GM19240 (cell line): ENCODE results near the gene FPGS.

Source experiments
- DNase-seq: peaks from one replicate; pipeline ENCODE4 v3.0.0; 2011; ENCODE audit warnings: low spot score; ENCODE audit not compliant: insufficient read length

Gene FPGS

DNA sequence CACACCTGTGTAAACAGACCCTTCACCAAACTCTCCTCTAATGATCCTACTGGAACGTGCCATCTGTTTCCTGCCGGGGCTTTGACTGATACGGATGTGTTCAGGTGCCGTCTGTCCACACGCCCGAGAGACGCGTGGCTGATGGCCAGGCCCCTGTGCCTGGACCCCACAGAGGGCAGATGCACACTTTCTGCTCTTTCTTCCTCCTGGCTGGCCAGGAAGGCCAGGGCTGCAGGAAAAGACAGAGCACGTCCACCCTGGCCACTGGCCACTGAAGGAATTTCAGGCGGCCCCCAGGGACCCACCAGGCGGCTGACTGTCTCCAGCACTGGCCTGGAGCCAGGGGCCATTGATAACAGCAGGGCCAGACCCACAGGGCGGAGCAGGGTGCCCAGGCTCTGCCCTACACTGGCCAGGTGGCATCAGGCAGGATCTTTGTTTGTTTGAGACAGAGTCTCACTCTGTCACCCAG is 55.4 kb downstream of the FPGS start:
- DNase-seq, result no peak

DNA sequence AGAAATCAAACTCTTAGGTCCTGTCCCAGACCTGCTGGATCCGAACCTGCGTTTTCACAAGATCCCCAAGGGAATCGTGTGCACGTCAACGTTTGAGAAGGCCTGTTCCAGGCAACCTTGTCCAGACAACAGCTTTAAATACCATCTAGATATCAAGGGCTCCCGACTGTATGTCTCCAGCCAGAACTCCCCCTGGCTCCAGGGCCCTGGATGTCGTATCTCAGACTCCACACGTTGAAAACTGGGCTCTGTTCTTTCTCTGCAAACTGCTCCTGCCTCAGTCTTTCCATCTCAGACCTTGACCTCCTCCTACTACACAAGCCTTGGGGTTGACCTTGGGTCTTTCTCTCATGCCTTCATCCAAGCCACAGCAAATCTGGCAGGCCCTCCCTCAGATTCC is 57.6 kb downstream of the FPGS start:
- DNase-seq, result no peak

DNA sequence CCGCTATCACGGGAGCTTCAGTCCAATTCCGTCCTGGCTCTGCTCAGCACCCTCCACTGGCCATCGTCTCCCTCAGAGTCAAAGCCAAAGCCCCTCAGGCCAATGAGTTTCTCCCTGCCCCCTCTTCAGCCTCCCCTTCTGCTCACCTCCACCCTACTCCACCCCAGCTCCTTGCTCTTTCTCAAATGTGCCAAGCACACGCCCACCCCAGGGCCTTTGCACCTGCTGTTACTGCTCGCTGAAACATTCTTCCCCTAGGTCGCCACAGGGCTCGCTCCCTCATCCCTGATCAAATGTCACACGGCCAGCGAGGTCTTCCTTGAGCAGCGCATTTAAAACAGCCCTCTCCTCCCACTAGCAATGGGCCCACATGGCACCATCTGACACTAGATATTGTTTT is 58.1 kb downstream of the FPGS start:
- DNase-seq, result no peak

DNA sequence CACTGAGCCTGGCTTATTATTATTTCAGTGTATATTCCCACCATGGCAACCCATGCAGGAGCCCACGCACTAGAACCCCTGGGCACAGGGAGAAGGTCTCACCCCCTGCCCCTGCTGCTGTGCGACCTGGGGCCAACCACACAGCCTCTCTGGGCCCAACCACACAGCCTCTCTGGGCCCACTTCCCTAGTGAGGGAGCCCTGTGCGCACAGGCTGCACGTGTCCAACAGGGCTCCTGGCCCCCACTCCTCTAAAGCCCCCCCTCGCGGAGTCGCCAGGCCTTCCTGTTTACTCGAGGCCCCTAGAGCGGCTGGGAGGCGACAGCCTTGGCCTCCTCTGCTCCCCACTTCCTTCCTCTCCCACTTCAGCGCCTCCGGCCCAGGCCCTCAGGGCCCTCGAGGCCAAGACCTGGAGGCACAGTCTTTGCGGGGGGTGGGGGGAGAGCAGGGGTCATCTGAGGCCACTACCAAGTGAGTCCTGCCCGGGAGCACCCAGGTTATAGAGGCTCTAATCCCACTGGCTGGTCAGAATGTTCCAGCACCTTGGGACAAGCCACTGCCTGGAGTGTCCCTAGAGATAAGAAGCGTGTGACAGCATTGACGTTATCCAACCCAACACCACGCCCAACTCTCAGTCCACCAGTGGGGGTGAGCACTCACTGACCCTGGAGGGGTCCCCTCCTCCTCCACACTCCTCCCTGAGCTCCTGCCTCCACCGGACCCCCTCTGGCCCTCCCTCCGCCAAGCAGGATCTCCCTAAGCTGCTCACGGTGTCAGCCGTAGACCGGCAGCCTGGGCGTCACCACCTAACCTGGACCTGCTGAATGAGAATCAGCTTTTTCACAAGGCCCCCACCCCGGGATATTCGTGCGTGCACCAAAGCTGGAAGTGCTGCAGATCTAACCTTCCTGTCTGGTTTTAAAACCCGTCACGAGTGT is 59.7 kb downstream of the FPGS start:
- no peak for DNase-seq

DNA sequence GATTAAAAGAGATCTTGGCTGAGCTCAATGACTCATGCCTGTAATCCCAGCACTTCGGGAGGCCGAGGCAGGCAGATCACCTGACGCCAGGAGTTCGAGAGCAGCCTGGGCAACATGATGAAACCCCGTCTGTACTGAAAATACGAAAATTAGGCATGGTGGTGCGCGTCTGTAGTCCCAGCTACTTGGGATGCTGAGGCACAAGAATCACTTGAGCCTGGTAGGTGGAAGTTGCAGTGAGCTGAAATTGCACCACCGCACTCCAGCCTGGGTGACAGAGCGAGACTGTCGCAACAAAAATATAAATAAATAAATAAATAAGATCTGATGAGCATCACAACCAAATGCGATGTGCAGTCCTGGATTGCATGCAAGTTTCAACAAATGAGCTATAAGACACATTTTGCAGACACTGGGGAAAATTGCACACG is 60.5 kb downstream of the FPGS start:
- DNase-seq, result no peak
